IPS-18a (cell line): ENCODE results near the gene ELF4.

Experiments used
- H3K27ac ChIP-seq: one replicate; pipeline ENCODE4 v1.5.1; 2013; ENCODE audit warnings: low read length
- H3K27me3 ChIP-seq: one replicate; pipeline ENCODE4 v1.6.1; 2013; ENCODE audit warnings: mild to moderate bottlenecking, low read length; ENCODE audit not compliant: control insufficient read depth, insufficient read depth
- H3K36me3 ChIP-seq: one replicate; pipeline ENCODE4 v1.6.1; 2013; ENCODE audit warnings: low read depth, low read length; ENCODE audit not compliant: control insufficient read depth
- H3K4me1 ChIP-seq: one replicate; pipeline ENCODE4 v1.6.1; 2013; ENCODE audit warnings: low read depth, low read length; ENCODE audit not compliant: control insufficient read depth
- H3K4me3 ChIP-seq: one replicate; pipeline ENCODE4 v1.5.1; 2013; ENCODE audit warnings: low read length
- H3K9ac ChIP-seq: one replicate; pipeline ENCODE4 v1.6.1; 2013; ENCODE audit warnings: mild to moderate bottlenecking, low read length, moderate library complexity
- H3K9me3 ChIP-seq: one replicate; pipeline ENCODE4 v1.6.1; 2013; ENCODE audit warnings: low read depth, low read length; ENCODE audit not compliant: control insufficient read depth

ELF4 gene

DNA sequence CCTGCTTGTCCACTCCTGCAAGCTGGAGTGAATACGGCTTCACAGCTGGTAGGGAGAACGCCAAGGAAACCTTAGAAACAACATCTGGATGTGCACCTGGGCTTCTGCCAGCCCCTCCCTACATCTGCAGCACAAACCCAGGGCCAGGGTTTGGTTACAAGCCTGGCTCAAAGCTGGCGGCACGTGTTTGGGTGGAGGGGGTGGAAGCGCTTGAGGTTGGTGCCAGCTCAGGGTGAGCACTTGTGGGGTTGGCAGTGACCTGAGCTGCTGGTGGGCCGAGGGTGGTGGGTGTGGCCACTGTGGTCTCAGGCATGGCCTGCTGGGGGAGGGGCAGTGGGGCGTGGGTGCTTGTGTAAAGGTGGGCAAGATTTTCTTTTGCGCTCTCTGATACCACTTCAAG, 15.6 kb downstream of the ELF4 start:
- H3K27ac ChIP-seq, result no peak overlapping the region
- no peak overlapping the region for H3K4me3 ChIP-seq
- H3K9me3 ChIP-seq, result peaks cover 12% of the 10 kb centered on the region
- no peaks in the 10 kb centered on the region for H3K4me1 ChIP-seq
- H3K27me3 ChIP-seq, result no peaks in the 10 kb centered on the region
- no peaks in the 10 kb centered on the region for H3K36me3 ChIP-seq
- H3K9ac ChIP-seq, result no peak overlapping the region

DNA sequence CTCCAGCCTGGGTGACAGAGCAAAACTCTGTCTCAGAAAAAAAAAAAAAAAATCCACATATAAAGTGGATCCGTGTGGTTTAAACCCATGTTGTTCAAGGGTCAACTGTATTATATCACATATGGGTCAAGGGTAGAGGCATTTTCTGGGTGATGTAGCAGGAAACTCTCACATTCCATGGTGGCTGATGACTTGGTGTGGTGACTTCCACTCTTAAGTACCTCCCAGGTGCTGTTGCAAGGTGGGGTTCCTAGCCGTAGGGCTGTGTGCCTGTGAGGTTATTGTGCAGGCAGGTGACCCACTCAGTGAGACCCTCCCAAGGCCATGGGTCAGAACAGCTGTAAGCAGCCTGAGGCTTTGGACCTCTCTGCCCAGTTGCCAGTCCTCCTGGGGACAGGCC, 17.0 kb downstream of the ELF4 start:
- Histone ChIP-seq H3K27me3 (no peaks in the 10 kb centered on the region), H3K4me3 (no peak overlapping the region), H3K9ac (no peak overlapping the region), H3K4me1 (no peaks in the 10 kb centered on the region), H3K27ac (no peak overlapping the region), H3K36me3 (no peaks in the 10 kb centered on the region), H3K9me3 (peaks cover 9% of the 10 kb centered on the region)

DNA sequence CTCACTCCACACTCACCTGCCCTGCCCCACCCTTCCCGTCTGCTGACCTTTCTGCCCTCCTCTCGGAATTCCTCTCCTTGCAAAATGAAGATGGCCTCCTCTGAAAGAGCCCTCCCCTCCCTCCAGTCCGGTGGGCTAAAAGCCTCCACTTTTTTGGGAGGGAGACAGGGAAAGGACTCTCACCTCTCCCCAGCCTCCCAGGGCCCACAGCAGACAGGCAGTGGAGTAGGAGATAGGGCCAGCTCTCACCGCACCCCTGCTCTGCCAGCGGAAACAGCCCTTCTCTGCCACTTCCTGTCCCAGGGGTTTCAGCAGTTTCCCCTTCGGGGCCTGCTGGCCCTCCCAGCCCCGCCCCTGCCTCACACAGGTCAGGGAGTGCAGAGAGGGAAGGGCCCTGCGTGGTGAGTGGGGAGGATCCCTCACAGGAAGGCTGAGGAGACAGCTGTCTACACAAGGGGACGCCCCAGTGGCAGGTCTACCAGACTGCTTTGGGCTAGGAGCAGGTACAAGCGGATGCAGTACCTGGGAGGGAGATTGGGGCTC, 18.2 kb downstream of the ELF4 start:
- Histone ChIP-seq H3K4me3 (no peak overlapping the region), H3K9me3 (peaks cover 13% of the 10 kb centered on the region), H3K36me3 (no peaks in the 10 kb centered on the region), H3K4me1 (no peaks in the 10 kb centered on the region), H3K9ac (no peak overlapping the region), H3K27me3 (no peaks in the 10 kb centered on the region), H3K27ac (no peak overlapping the region)

DNA sequence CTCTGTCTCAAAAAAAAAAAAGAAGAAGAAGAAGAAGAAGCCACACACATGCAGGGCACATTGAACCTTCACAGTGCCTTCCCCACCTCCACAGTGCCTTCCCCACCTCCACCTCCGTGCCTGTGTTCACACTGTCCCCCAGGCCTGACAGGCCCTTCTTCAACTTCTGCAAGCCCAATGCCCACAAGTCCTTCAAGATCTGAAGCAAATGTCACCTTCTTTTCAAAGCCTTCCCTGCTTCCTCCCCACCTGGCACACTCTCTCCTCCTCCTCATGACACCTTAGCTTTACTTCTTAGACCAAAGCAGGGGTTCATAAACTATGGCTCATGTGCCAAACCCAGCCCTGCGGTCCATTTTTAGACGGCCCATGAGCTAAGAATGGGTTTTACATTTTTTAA, 19.9 kb downstream of the ELF4 start:
- Histone ChIP-seq H3K27me3 (no peaks in the 10 kb centered on the region), H3K4me3 (no peak overlapping the region), H3K4me1 (no peaks in the 10 kb centered on the region), H3K36me3 (no peaks in the 10 kb centered on the region), H3K9ac (no peak overlapping the region), H3K27ac (no peak overlapping the region), H3K9me3 (peaks cover 10% of the 10 kb centered on the region)

DNA sequence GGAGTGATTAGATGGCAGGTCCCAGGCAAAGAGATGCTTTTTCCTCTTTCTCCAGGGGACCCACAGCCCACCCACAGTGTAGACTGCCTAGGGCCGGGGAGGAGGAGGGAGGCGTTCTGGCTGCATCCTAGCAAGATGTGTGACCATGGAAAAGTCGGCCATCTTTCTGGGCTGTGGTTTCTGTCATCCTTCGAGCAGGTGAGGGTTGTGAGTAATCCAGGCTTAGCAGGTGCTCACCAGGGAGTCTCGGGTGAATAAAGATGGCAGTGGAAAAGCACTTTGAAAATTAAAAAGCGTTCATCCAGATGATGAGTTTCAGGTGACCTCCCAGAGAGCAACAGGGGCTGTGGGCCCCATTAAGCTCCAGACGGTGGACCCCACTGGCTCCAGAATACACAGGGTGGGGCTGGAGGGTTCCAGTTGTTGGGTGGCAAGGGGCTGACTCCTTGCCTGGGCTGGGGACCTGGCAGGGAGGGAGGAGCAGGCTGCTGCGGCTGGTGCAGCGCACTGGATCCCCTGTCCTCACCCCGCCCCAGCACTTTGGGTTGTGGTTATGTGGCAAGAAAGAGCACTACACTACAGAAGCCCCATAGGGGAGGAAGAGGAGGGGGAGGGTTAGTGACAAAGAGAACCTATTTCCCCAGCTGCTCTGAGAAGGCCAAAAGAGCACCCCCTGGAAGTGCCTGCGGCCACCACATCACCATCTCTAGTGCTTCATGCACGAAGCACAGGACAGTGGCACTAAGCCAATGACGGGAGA, 23.7 kb downstream of the ELF4 start:
- Histone ChIP-seq H3K4me3 (no peak overlapping the region), H3K4me1 (peaks cover 8% of the 10 kb centered on the region), H3K36me3 (no peaks in the 10 kb centered on the region), H3K27me3 (no peaks in the 10 kb centered on the region), H3K27ac (no peak overlapping the region), H3K9me3 (peaks cover 4% of the 10 kb centered on the region), H3K9ac (no peak overlapping the region)

DNA sequence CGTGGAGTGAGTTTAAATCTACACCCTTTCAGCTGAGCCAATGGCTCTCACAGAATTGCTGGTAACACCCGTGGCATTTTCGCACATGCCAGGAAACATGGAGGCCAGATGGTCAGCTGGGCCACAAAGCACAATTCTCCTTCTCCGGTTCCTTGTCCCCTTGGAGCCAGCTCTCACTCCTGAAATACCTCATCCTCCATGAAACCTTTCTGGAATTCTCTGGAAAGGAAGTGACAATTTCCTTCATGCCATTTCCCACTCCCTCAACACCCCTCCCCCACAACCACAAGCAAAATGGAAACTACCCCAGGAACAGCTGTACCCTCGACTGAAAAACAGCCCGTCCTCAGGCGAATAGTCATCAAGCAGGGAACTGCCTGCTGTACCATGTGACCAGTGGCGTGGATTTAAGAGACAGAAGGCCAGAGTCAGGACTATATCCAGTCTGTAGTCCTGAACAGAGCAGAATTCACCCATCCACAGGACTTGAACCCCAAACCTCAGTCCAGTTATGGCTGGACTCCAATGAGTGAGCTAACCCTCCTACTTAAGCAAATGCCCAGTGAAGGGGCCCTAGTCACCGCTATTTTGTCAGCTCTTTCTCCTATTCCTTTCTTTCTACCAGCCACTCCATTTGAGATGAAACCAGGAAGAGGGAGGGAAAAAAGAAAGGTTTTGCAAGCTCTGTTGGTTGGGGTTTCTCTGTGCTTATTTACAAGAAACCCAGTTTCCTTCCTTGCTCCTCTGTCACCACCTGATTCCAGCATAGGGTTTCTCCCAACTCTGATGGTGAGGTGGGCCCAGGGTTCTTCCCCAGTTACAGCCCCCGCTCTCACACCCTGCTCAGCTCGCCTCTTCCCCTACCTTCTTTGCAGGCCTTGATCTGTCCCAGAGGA, 24.5 kb downstream of the ELF4 start:
- Histone ChIP-seq H3K27me3 (no peaks in the 10 kb centered on the region), H3K4me1 (peaks cover 8% of the 10 kb centered on the region), H3K9ac (no peak overlapping the region), H3K4me3 (no peak overlapping the region), H3K27ac (no peak overlapping the region), H3K36me3 (no peaks in the 10 kb centered on the region), H3K9me3 (peaks cover 4% of the 10 kb centered on the region)

DNA sequence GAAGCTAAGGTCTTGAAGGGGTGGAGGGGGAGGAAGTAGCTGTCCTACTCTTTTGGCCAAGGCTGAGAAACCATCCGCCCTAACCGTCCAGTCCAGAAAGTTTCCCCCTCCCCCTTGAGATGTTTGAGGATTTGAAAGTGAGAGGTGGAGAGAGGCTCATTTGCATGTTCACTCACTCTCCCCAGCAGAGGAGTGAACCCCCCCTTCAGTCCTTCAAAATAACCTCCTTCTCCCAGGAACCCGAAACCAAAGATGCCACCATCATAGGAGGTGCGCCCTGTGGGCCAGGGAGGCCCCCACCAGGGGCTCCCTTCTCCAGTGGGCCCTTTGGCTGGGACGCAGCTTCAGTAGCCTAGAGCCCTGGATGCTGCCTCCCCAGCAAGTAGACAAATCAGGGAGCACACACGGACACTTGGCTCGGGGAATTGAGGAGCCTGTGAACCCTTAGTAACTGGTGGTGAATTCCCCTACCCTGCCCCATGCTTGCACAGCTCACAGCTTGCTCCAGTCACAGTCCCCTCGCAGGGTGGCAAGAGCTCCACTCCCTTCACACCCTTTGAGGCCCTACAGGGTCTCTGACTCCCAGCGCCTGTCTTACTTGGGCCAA, 25.6 kb downstream of the ELF4 start:
- H3K36me3 ChIP-seq, result no peaks in the 10 kb centered on the region
- H3K27ac ChIP-seq, result no peak overlapping the region
- H3K9me3 ChIP-seq, result peaks cover 4% of the 10 kb centered on the region
- no peak overlapping the region for H3K4me3 ChIP-seq
- H3K9ac ChIP-seq, result no peak overlapping the region
- H3K4me1 ChIP-seq, result peaks cover 8% of the 10 kb centered on the region
- no peaks in the 10 kb centered on the region for H3K27me3 ChIP-seq

DNA sequence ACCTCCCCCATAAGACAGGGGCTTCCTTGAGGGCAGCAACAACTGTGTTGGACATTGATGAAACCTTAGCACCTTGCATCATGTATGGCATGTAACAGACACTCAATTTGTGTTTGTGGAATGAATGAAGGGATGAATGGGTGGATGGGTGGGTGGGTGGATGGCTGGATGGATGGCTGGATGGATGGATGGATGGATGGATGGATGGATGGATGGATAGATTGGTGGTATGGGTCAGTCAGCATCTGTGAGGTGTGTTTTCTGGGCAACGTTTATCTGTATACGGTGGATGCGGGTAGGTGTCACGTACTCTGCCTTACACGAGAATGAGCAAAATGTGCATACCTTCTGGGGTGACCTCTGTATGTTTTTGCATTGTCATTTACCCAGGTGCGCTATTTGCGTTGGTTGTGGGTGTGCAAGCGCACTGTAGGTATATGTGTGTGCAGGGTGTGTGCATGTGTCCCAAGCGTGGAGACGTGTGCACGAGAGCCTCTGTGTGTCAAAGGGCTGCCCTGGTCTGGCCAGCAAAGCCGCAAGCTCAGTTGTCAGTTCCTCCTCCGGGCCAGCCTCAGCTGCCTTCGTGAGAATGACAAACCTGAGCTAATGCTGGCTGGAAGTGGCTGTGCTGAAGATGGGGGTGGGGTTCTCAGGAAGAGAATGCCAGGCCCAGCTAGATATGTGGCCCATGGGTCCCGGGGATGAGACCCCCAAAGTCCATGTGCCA, 26.5 kb downstream of the ELF4 start:
- H3K9me3 ChIP-seq, result peaks cover 4% of the 10 kb centered on the region
- peaks cover 8% of the 10 kb centered on the region for H3K4me1 ChIP-seq
- H3K27me3 ChIP-seq, result no peaks in the 10 kb centered on the region
- no peaks in the 10 kb centered on the region for H3K36me3 ChIP-seq
- H3K27ac ChIP-seq, result no peak overlapping the region
- H3K4me3 ChIP-seq, result no peak overlapping the region
- no peak overlapping the region for H3K9ac ChIP-seq

DNA sequence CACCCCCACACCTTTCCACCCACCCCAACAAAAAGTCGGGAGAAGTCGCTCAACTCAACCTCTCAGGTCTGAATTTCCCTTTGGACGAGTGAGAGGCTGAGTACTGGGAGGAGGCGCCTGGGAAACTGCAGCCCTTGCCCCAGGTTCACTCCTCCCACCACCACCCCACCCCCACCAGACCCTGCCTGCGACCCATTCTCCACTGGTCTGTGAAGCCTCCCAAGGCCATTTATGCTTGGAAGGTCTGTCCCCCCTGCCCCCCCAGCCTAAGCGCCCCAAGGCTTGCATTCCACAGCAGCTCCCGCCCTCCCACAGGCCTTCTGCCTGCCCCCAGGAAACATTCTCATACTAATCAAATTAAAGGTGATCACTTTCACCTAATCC, 27.2 kb downstream of the ELF4 start:
- H3K9me3 ChIP-seq, result peaks cover 4% of the 10 kb centered on the region
- H3K4me1 ChIP-seq, result peaks cover 8% of the 10 kb centered on the region
- no peaks in the 10 kb centered on the region for H3K36me3 ChIP-seq
- H3K27me3 ChIP-seq, result no peaks in the 10 kb centered on the region
- no peak overlapping the region for H3K9ac ChIP-seq
- no peak overlapping the region for H3K4me3 ChIP-seq
- H3K27ac ChIP-seq, result no peak overlapping the region

DNA sequence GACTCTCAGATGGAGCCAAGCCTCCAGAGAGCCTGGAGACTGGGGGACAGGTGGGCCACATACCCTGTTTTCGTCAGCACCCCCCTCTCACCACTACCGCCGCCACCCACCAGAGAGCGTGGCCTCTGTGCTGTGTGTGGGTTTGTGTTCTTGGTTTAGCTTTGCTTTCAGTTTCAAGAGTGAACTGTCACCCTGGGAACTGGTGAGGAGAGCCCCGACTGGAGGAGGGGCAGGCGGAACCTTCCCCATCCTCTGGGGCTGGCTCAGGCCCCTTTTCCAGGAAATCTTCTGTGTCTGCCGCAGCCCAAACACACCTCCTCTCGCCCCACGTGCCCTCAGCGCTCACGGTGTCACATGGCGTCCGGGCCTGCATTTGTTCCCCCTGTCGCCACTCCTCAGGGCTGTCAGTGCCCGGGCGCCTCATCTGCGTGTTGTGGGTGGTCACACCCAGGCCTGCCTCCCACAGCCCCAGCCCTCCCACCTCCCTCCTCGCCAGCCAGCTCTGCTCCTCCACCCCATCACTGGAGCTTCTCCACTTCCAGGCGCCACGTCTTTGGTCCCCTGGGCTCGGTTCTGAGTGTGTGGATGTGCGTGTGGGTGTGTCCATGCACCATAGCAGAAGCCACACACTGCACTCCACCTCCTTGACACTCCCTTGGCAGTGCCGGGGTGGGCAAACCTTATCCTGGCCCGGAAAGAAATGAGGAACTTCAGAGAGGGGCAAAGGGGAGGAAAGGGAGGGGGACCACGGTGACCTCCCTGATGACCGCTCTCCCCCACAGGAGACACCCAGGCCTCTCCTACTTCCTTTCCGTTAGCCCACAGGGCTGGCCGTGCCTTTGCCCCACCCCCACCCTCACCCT, 27.8 kb downstream of the ELF4 start:
- Histone ChIP-seq H3K36me3 (no peaks in the 10 kb centered on the region), H3K9me3 (peaks cover 2% of the 10 kb centered on the region), H3K27ac (no peak overlapping the region), H3K4me1 (peaks cover 8% of the 10 kb centered on the region), H3K9ac (no peak overlapping the region), H3K4me3 (no peak overlapping the region), H3K27me3 (no peaks in the 10 kb centered on the region)
